ENCODE measurements around the gene ZBED1. TPM values are rescaled to one million over a fixed set of nuclear protein-coding genes. Genes with fewer than 3 reads are reported as not detected.
"Not testable (repeated sequence)": the region's sequence is repeated elsewhere in the genome, so short reads cannot be mapped to it uniquely, and the experiment has no call there.

The ZBED1 gene
- polyA plus RNA-seq, 1 donor from 2014 or later = 43.2 TPM

- not testable (repeated sequence) for H2AFZ ChIP-seq (ENCODE audit: low read depth, low read length); H3K9ac ChIP-seq (ENCODE audit: low read length); H3K27ac ChIP-seq (ENCODE audit: low read length); H4K20me1 ChIP-seq (ENCODE audit: insufficient read depth); H3K4me2 ChIP-seq (ENCODE audit: low read length); H3K79me2 ChIP-seq (replicated peaks; ENCODE audit: insufficient read depth, low read length); H3K27me3 ChIP-seq (ENCODE audit: insufficient read depth, low read depth, low read length); H3K9me2 ChIP-seq (ENCODE audit: insufficient read depth, low read length); H3F3A ChIP-seq (ENCODE audit: insufficient read depth, low read length, poor library complexity, severe bottlenecking); H3K4me3 ChIP-seq (ENCODE audit: low read length)
- H3K36me3 ChIP-seq (ENCODE audit: insufficient read depth, low read length) = peaks cover 11% of the 10 kb centered on the region
- H3K9me3 ChIP-seq (ENCODE audit: low read length) = peaks cover 19% of the 10 kb centered on the region
Observed at GRCh38 chrX:2456091-2456490, 44.7 kb downstream of the ZBED1 start.

DNA sequence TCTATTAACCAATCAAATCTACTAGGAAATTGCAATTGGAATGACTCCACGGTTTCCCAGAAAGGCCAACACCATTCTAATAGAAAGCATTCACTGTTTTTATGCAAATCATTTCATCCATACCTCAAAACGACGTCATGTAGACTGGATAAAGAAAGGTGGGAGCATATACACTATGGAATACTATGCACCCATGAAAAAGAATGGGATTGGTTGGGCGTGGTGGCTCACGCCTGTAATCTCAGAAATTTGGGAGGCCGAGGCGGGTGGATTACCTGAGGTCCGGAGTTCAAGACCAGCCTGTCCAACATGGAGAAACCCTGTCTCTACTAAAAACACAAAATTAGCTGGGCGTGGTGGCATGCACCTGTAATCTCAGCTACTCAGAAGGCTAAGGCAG lies 46.2 kb downstream of the ZBED1 start:
- Histone ChIP-seq H3K9me3 (ENCODE audit: low read length) (peaks cover 19% of the 10 kb centered on the region), H3K36me3 (ENCODE audit: insufficient read depth, low read length) (peaks cover 11% of the 10 kb centered on the region)
- H4K20me1 ChIP-seq (ENCODE audit: insufficient read depth); H3K27me3 ChIP-seq (ENCODE audit: insufficient read depth, low read depth, low read length); H3K27ac ChIP-seq (ENCODE audit: low read length); H3F3A ChIP-seq (ENCODE audit: insufficient read depth, low read length, poor library complexity, severe bottlenecking); H3K9me2 ChIP-seq (ENCODE audit: insufficient read depth, low read length); H3K4me2 ChIP-seq (ENCODE audit: low read length); H3K79me2 ChIP-seq (replicated peaks; ENCODE audit: insufficient read depth, low read length); H3K9ac ChIP-seq (ENCODE audit: low read length); H2AFZ ChIP-seq (ENCODE audit: low read depth, low read length); H3K4me3 ChIP-seq (ENCODE audit: low read length): not testable (repeated sequence)

DNA sequence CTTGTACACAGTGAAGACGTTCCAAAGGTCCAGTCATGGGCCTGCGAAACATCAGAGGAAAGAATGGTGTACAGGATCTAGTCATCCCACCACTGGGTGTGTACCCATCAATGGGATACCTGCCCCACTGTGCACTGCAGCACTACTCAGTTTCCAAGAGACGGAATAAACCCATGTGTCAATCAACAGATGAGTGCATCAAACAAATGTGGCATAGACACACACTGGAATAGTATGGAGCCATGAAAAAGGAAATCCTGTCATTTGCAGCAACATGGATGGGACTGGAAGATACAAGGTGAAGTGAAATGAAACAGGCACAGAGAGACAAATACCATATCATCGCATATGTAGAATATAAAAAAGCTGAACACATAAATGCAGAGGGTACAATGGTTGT lies 48.0 kb downstream of the ZBED1 start:
- H3K79me2 ChIP-seq (replicated peaks; ENCODE audit: insufficient read depth, low read length) = peaks cover 5% of the 10 kb centered on the region
- H4K20me1 ChIP-seq (ENCODE audit: insufficient read depth) = no peaks in the 10 kb centered on the region
- H3F3A ChIP-seq (ENCODE audit: insufficient read depth, low read length, poor library complexity, severe bottlenecking) = no peaks in the 10 kb centered on the region
- peaks cover 11% of the 10 kb centered on the region for H3K36me3 ChIP-seq (ENCODE audit: insufficient read depth, low read length)
- H3K4me2 ChIP-seq (ENCODE audit: low read length) = no peak overlapping the region
- no peak overlapping the region for H2AFZ ChIP-seq (ENCODE audit: low read depth, low read length)
- H3K27ac ChIP-seq (ENCODE audit: low read length) = no peak overlapping the region
- H3K4me3 ChIP-seq (ENCODE audit: low read length) = no peak overlapping the region
- no peak overlapping the region for H3K9ac ChIP-seq (ENCODE audit: low read length)
- TF ChIP-seq REST (IDR thresholded peaks at IDR 0.05; ENCODE audit: borderline replicate concordance) (no peak), SMC3 (conservative IDR thresholded peaks at IDR 0.05; ENCODE audit: poor library complexity) (no peak), CTCF (IDR thresholded peaks at IDR 0.05; ENCODE audit: poor library complexity, severe bottlenecking) (no peak), MXI1 (conservative IDR thresholded peaks at IDR 0.05; ENCODE audit: poor library complexity, severe bottlenecking) (no peak), EZH2 (IDR thresholded peaks at IDR 0.05; ENCODE audit: borderline replicate concordance, insufficient read depth, low read length, poor library complexity, severe bottlenecking) (no peak), RAD21 (conservative IDR thresholded peaks at IDR 0.05) (no peak), POLR2AphosphoS5 (IDR thresholded peaks at IDR 0.05) (no peak), TAF1 (IDR thresholded peaks at IDR 0.05; ENCODE audit: low read depth) (no peak), EP300 (conservative IDR thresholded peaks at IDR 0.05; ENCODE audit: poor library complexity, severe bottlenecking) (no peak)
- no peaks in the 10 kb centered on the region for H3K9me2 ChIP-seq (ENCODE audit: insufficient read depth, low read length)
- H3K9me3 ChIP-seq (ENCODE audit: low read length) = peaks cover 13% of the 10 kb centered on the region
- H3K27me3 ChIP-seq (ENCODE audit: insufficient read depth, low read depth, low read length) = no peaks in the 10 kb centered on the region

All from neural cell (in vitro differentiated cells).